ENCODE measurements around the gene SH3BGR.

The SH3BGR gene

GRCh38 chr21:39518847-39519210, 67.1 kb downstream of the SH3BGR start:
- Mint-ChIP-seq H3K9me3 (ENCODE audit: low read depth) (no peaks in the 10 kb centered on the region), H3K27me3 (peaks cover 3% of the 10 kb centered on the region), H3K4me3 (no peak overlapping the region), H3K4me1 (ENCODE audit: low read depth) (no peaks in the 10 kb centered on the region), H3K27ac (no peak overlapping the region), H3K36me3 (no peaks in the 10 kb centered on the region)

- Mint-ChIP-seq H3K27me3 (peaks cover 3% of the 10 kb centered on the region), H3K4me3 (no peak overlapping the region), H3K27ac (no peak overlapping the region), H3K36me3 (no peaks in the 10 kb centered on the region), H3K9me3 (ENCODE audit: low read depth) (no peaks in the 10 kb centered on the region), H3K4me1 (ENCODE audit: low read depth) (no peaks in the 10 kb centered on the region)
Measured at GRCh38 chr21:39519835-39520234, 68.1 kb downstream of the SH3BGR start.

- no peaks in the 10 kb centered on the region for H3K36me3 Mint-ChIP-seq
- H3K27me3 Mint-ChIP-seq, result peaks cover 2% of the 10 kb centered on the region
- no peaks in the 10 kb centered on the region for H3K4me1 Mint-ChIP-seq (ENCODE audit: low read depth)
- H3K9me3 Mint-ChIP-seq (ENCODE audit: low read depth), result no peaks in the 10 kb centered on the region
- no peak overlapping the region for H3K27ac Mint-ChIP-seq
- H3K4me3 Mint-ChIP-seq, result no peak overlapping the region
Measured at GRCh38 chr21:39523399-39523798, 71.6 kb downstream of the SH3BGR start.

- Mint-ChIP-seq H3K4me1 (ENCODE audit: low read depth) (no peaks in the 10 kb centered on the region), H3K36me3 (no peaks in the 10 kb centered on the region), H3K27me3 (peaks cover 2% of the 10 kb centered on the region), H3K9me3 (ENCODE audit: low read depth) (no peaks in the 10 kb centered on the region), H3K27ac (no peak overlapping the region), H3K4me3 (no peak overlapping the region)
Measured at GRCh38 chr21:39523915-39524314, 72.1 kb downstream of the SH3BGR start.

GRCh38 chr21:39525129-39525528, 73.4 kb downstream of the SH3BGR start:
- H3K4me3 Mint-ChIP-seq, result no peak overlapping the region
- H3K27me3 Mint-ChIP-seq, result peaks cover 7% of the 10 kb centered on the region
- H3K36me3 Mint-ChIP-seq, result no peaks in the 10 kb centered on the region
- no peaks in the 10 kb centered on the region for H3K4me1 Mint-ChIP-seq (ENCODE audit: low read depth)
- H3K27ac Mint-ChIP-seq, result no peak overlapping the region
- H3K9me3 Mint-ChIP-seq (ENCODE audit: low read depth), result no peaks in the 10 kb centered on the region

- H3K36me3 Mint-ChIP-seq, result no peaks in the 10 kb centered on the region
- H3K27ac Mint-ChIP-seq, result no peak overlapping the region
- H3K9me3 Mint-ChIP-seq (ENCODE audit: low read depth), result no peaks in the 10 kb centered on the region
- no peaks in the 10 kb centered on the region for H3K4me1 Mint-ChIP-seq (ENCODE audit: low read depth)
- H3K4me3 Mint-ChIP-seq, result no peak overlapping the region
- H3K27me3 Mint-ChIP-seq, result peaks cover 7% of the 10 kb centered on the region
Measured at GRCh38 chr21:39525601-39526000, 73.8 kb downstream of the SH3BGR start.

GRCh38 chr21:39527067-39527595, 75.4 kb downstream of the SH3BGR start:
- no peak overlapping the region for H3K4me3 Mint-ChIP-seq
- H3K4me1 Mint-ChIP-seq (ENCODE audit: low read depth), result no peaks in the 10 kb centered on the region
- peaks cover 9% of the 10 kb centered on the region for H3K27me3 Mint-ChIP-seq
- H3K27ac Mint-ChIP-seq, result no peak overlapping the region
- H3K9me3 Mint-ChIP-seq (ENCODE audit: low read depth), result no peaks in the 10 kb centered on the region
- no peaks in the 10 kb centered on the region for H3K36me3 Mint-ChIP-seq

GRCh38 chr21:39527664-39528381, 76.1 kb downstream of the SH3BGR start:
- Mint-ChIP-seq H3K36me3 (no peaks in the 10 kb centered on the region), H3K4me1 (ENCODE audit: low read depth) (no peaks in the 10 kb centered on the region), H3K9me3 (ENCODE audit: low read depth) (no peaks in the 10 kb centered on the region), H3K4me3 (no peak overlapping the region), H3K27ac (no peak overlapping the region), H3K27me3 (peaks cover 11% of the 10 kb centered on the region)

GRCh38 chr21:39529026-39529425, 77.3 kb downstream of the SH3BGR start:
- Mint-ChIP-seq H3K4me3 (no peak overlapping the region), H3K36me3 (no peaks in the 10 kb centered on the region)

GRCh38 chr21:39531064-39531463, 79.3 kb downstream of the SH3BGR start:
- no peaks in the 10 kb centered on the region for H3K9me3 Mint-ChIP-seq (ENCODE audit: low read depth)
- no peak overlapping the region for H3K4me3 Mint-ChIP-seq
- no peaks in the 10 kb centered on the region for H3K36me3 Mint-ChIP-seq
- H3K27ac Mint-ChIP-seq, result no peak overlapping the region
- no peaks in the 10 kb centered on the region for H3K4me1 Mint-ChIP-seq (ENCODE audit: low read depth)
- H3K27me3 Mint-ChIP-seq, result peaks cover 19% of the 10 kb centered on the region

More at GRCh38 chr21:39529026-39529425, 77.3 kb downstream of the SH3BGR start:
- no peaks in the 10 kb centered on the region for H3K9me3 Mint-ChIP-seq (ENCODE audit: low read depth)
- no peak overlapping the region for H3K27ac Mint-ChIP-seq
- no peaks in the 10 kb centered on the region for H3K4me1 Mint-ChIP-seq (ENCODE audit: low read depth)
- H3K27me3 Mint-ChIP-seq, result peaks cover 12% of the 10 kb centered on the region

GRCh38 chr21:39531840-39532239, 80.1 kb downstream of the SH3BGR start:
- Mint-ChIP-seq H3K36me3 (no peaks in the 10 kb centered on the region), H3K4me3 (no peak overlapping the region), H3K27ac (no peak overlapping the region), H3K4me1 (ENCODE audit: low read depth) (no peaks in the 10 kb centered on the region), H3K9me3 (ENCODE audit: low read depth) (no peaks in the 10 kb centered on the region), H3K27me3 (peaks cover 19% of the 10 kb centered on the region)

GRCh38 chr21:39533545-39534380, 82.0 kb downstream of the SH3BGR start:
- Mint-ChIP-seq H3K27me3 (peaks cover 17% of the 10 kb centered on the region), H3K9me3 (ENCODE audit: low read depth) (no peaks in the 10 kb centered on the region)

GRCh38 chr21:39535646-39536437, 84.1 kb downstream of the SH3BGR start:
- Mint-ChIP-seq H3K4me3 (no peak overlapping the region), H3K27me3 (peaks cover 12% of the 10 kb centered on the region), H3K27ac (no peak overlapping the region), H3K4me1 (ENCODE audit: low read depth) (no peaks in the 10 kb centered on the region), H3K9me3 (ENCODE audit: low read depth) (no peaks in the 10 kb centered on the region), H3K36me3 (no peaks in the 10 kb centered on the region)

More at GRCh38 chr21:39533545-39534380, 82.0 kb downstream of the SH3BGR start:
- no peaks in the 10 kb centered on the region for H3K36me3 Mint-ChIP-seq
- H3K4me3 Mint-ChIP-seq, result no peak overlapping the region
- no peak overlapping the region for H3K27ac Mint-ChIP-seq
- no peaks in the 10 kb centered on the region for H3K4me1 Mint-ChIP-seq (ENCODE audit: low read depth)

- H3K27ac Mint-ChIP-seq, result no peak overlapping the region
- H3K4me1 Mint-ChIP-seq (ENCODE audit: low read depth), result no peaks in the 10 kb centered on the region
- peaks cover 13% of the 10 kb centered on the region for H3K27me3 Mint-ChIP-seq
- no peaks in the 10 kb centered on the region for H3K36me3 Mint-ChIP-seq
- no peak overlapping the region for H3K4me3 Mint-ChIP-seq
- no peaks in the 10 kb centered on the region for H3K9me3 Mint-ChIP-seq (ENCODE audit: low read depth)
Measured at GRCh38 chr21:39536835-39537234, 85.1 kb downstream of the SH3BGR start.

GRCh38 chr21:39537571-39537970, 85.8 kb downstream of the SH3BGR start:
- Mint-ChIP-seq H3K9me3 (ENCODE audit: low read depth) (no peaks in the 10 kb centered on the region), H3K27ac (no peak overlapping the region), H3K27me3 (peaks cover 13% of the 10 kb centered on the region), H3K4me1 (ENCODE audit: low read depth) (no peaks in the 10 kb centered on the region), H3K36me3 (no peaks in the 10 kb centered on the region), H3K4me3 (no peak overlapping the region)
